Measurements from ENCODE around the gene ANKRD36B. TPM values are rescaled to one million over a fixed set of nuclear protein-coding genes. Genes with fewer than 3 reads are reported as not detected.
"Not testable (repeated sequence)": the region's sequence is repeated elsewhere in the genome, so short reads cannot be mapped to it uniquely, and the experiment has no call there.

The ANKRD36B gene
- total RNA-seq, 1 experiment from 2014 or later: 79.2 TPM

DNA sequence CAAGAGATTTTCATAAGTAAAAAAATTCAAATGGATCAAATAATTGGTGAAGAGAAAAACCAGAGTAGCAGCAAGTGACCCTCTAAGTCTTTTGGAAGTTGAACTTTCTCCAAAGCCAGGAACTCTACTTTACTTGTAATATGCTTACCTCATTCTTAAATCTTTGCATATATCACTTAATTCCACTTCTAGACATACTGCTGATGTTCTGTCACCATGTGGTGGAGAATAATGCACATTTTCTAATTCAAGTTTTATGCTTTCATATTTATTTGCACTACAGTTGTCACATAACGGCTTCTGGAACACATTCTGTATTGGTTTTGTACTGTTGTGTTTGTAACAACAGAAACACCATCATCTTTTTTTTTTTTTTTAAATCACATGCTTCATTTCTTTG is 65.9 kb downstream of the ANKRD36B start:
- H3K9me3 ChIP-seq (ENCODE audit: low read length); H3K79me2 ChIP-seq (ENCODE audit: low read length); DNase-seq; H4K20me1 ChIP-seq (ENCODE audit: insufficient read depth, low read depth, low read length); H3K4me3 ChIP-seq (ENCODE audit: low read length); H3K4me1 ChIP-seq (ENCODE audit: low read length); H3K27me3 ChIP-seq (ENCODE audit: low read length); H3K9me2 ChIP-seq (replicated peaks; ENCODE audit: insufficient read depth, low read length); H2AFZ ChIP-seq (ENCODE audit: low read length); H3K36me3 ChIP-seq (ENCODE audit: insufficient read depth, low read length); H3K27ac ChIP-seq (ENCODE audit: low read length); H3K4me2 ChIP-seq (ENCODE audit: low read depth, low read length, poor library complexity, severe bottlenecking); H3K9ac ChIP-seq (ENCODE audit: low read length): not testable (repeated sequence)

DNA sequence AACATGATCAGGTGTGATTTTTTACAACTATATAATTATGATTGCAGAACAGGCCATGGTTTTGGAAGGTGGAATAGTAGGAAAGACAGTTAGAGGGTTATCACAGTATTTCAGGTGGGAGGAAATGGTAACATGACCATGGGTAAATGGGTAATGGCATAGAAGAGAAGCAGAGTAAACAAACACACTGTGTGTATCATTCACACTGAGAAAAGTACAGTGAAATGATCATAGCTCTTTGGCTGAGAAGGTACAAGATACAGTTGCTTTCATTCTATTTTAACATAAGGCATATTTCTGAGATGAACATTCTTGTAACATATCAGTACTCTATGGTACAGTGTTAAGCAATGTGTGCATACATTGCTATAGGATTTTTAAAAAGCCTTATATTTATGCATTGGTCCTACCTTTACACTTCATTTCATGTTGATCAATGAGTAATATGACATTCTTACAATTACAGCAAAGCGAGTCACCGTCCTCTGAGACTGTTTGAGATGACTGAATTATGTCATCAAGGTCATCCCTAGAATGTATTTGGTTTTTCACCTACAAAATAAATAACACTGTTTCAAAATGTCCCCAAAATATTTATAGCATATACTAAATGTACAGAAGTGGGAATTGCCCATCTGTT is 66.6 kb downstream of the ANKRD36B start:
- DNase-seq; H3K4me3 ChIP-seq (ENCODE audit: low read length): not testable (repeated sequence)

DNA sequence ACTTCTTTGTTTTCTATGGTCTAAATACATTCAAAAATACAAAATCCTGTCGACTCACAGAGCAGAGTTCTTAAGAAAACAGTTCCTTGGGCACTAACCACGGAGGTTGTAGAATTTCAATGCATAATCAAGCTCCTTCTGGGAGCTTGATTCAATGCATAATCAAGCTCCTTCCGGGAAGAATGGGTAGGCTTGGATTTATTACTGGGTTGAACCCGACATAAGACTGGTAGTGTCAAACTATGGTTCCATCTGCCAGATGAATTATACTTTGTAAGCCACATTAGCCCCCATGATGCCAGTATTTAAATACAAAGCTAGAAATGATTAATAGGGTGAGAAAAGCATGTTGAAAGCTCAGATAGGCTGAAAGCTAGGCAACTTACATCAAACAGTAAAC is 94.0 kb downstream of the ANKRD36B start:
- not testable (repeated sequence) for H3K27me3 ChIP-seq (ENCODE audit: low read length); DNase-seq; H3K9me3 ChIP-seq (ENCODE audit: low read length); H3K36me3 ChIP-seq (ENCODE audit: insufficient read depth, low read length); H3K9me2 ChIP-seq (replicated peaks; ENCODE audit: insufficient read depth, low read length); H3K4me1 ChIP-seq (ENCODE audit: low read length); H3K27ac ChIP-seq (ENCODE audit: low read length); H3K9ac ChIP-seq (ENCODE audit: low read length); H4K20me1 ChIP-seq (ENCODE audit: insufficient read depth, low read depth, low read length); H3K4me3 ChIP-seq (ENCODE audit: low read length); H3K4me2 ChIP-seq (ENCODE audit: low read depth, low read length, poor library complexity, severe bottlenecking); H3K79me2 ChIP-seq (ENCODE audit: low read length); H2AFZ ChIP-seq (ENCODE audit: low read length)

More for the DNA sequence above, 66.6 kb downstream of the ANKRD36B start:
- not testable (repeated sequence) for H3K27ac ChIP-seq (ENCODE audit: low read length); H2AFZ ChIP-seq (ENCODE audit: low read length); H3K9me3 ChIP-seq (ENCODE audit: low read length); H3K4me1 ChIP-seq (ENCODE audit: low read length); H3K27me3 ChIP-seq (ENCODE audit: low read length); H3K79me2 ChIP-seq (ENCODE audit: low read length); H3K9ac ChIP-seq (ENCODE audit: low read length); H3K4me2 ChIP-seq (ENCODE audit: low read depth, low read length, poor library complexity, severe bottlenecking); H4K20me1 ChIP-seq (ENCODE audit: insufficient read depth, low read depth, low read length); H3K9me2 ChIP-seq (replicated peaks; ENCODE audit: insufficient read depth, low read length); H3K36me3 ChIP-seq (ENCODE audit: insufficient read depth, low read length)

DNA sequence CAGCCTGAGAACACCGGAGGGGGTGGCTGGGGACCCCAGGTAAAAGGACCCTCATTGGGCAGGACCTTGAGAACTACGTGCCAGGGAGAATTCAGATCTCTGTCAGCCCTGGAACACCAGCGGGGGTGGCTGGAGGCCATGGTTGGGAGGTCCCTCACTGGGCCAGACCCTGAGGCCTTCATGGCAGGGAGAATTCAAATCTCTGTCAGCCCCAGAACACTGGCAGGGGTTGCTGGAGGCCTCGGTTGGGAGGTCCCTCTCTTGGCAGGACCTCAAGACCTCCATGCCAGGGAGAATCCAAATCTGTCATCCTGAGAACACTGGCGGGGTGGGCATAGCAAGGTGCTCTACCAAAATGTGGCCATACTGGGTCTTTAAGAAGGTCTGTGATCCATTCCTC is 99.5 kb downstream of the ANKRD36B start:
- H3K27ac ChIP-seq (ENCODE audit: low read length); H3K4me3 ChIP-seq (ENCODE audit: low read length); H3K27me3 ChIP-seq (ENCODE audit: low read length); DNase-seq; H3K4me1 ChIP-seq (ENCODE audit: low read length); H3K9me2 ChIP-seq (replicated peaks; ENCODE audit: insufficient read depth, low read length); H3K4me2 ChIP-seq (ENCODE audit: low read depth, low read length, poor library complexity, severe bottlenecking); H4K20me1 ChIP-seq (ENCODE audit: insufficient read depth, low read depth, low read length); H3K79me2 ChIP-seq (ENCODE audit: low read length); H3K9me3 ChIP-seq (ENCODE audit: low read length); H2AFZ ChIP-seq (ENCODE audit: low read length); H3K36me3 ChIP-seq (ENCODE audit: insufficient read depth, low read length); H3K9ac ChIP-seq (ENCODE audit: low read length): not testable (repeated sequence)

Other genes starting within 250 kb of the ANKRD36B start
- 374 and 606 TPM in 2 replicates for gene COX5B, start 56.2 kb upstream of the ANKRD36B start, total RNA-seq (2014; rRNA removed; shearing (Covaris generic); ENCODE audit: low replicate concordance)
- gene ACTR1B, start 74.2 kb upstream of the ANKRD36B start, total RNA-seq (2014; rRNA removed; shearing (Covaris generic); ENCODE audit: low replicate concordance): 32.1 and 65.3 TPM in 2 replicates
- gene C2orf92, start 79.8 kb upstream of the ANKRD36B start, total RNA-seq (2014; rRNA removed; shearing (Covaris generic); ENCODE audit: low replicate concordance): 5.2 and 5.9 TPM in 2 replicates
- not detected in 2 replicates for gene ZAP70, start 123.7 kb upstream of the ANKRD36B start, total RNA-seq (2014; rRNA removed; shearing (Covaris generic); ENCODE audit: low replicate concordance)

Measured in Karpas-422 (cell line).